H1 (cell line): Measurements from ENCODE around the gene CALY. TPM values are rescaled to one million over a fixed set of nuclear protein-coding genes. Genes with fewer than 3 reads are reported as not detected.
A peak's percentile ranks its signal among the peaks of the same experiment; 100 is the strongest.

Experiments used
- CTCF ChIA-PET: fragments of 300-600 bp; sonication (Branson Sonifier 250); formaldehyde crosslinking; loops from one replicate; lab custom pipeline; 2021; ENCODE audit not compliant: partially characterized antibody; lab: Charles Lee
- POLR2A ChIA-PET: fragments of 300-600 bp; sonication (Branson Sonifier 250); formaldehyde crosslinking; loops from one replicate; lab custom pipeline; 2021; ENCODE audit warnings: inconsistent platforms; ENCODE audit not compliant: partially characterized antibody; lab: Charles Lee
- DNase-seq, 2 experiments: peaks; one replicate each; pipeline versions ENCODE4 v3.0.0 to v3.0.0-alpha.2; 2010 to 2022; ENCODE audit warnings: low spot score in 2 of 2, low read depth in 1 of 2, mixed read lengths in 1 of 2
- FAIRE-seq: peaks from 2 replicates; lab custom pipeline; 2011; peaks lifted over from hg19 to GRCh38; lab: Jason Lieb, UNC
- H2AFZ ChIP-seq: 2 replicates; pipeline ENCODE4 v1.8.1; 2012; ENCODE audit warnings: low read length, inconsistent platforms
- H2AK5ac ChIP-seq: 2 replicates; pipeline ENCODE4 v1.6.1; 2013; ENCODE audit warnings: low read depth, low read length
- H2BK120ac ChIP-seq: replicated peaks from 2 replicates; pipeline ENCODE3; 2013; ENCODE audit warnings: low read depth, low read length, inconsistent platforms
- H2BK12ac ChIP-seq: 2 replicates; pipeline ENCODE4 v1.6.1; 2013; ENCODE audit warnings: low read depth, low read length
- H2BK15ac ChIP-seq: 2 replicates; pipeline ENCODE4 v1.6.1; 2013; ENCODE audit warnings: low read length
- H2BK20ac ChIP-seq: 2 replicates; pipeline ENCODE4 v1.6.1; 2013; ENCODE audit warnings: low read length
- H2BK5ac ChIP-seq: 2 replicates; pipeline ENCODE4 v1.6.1; 2013; ENCODE audit warnings: low read depth, low read length
- H3K14ac ChIP-seq: 2 replicates; pipeline ENCODE4 v1.6.1; 2013; ENCODE audit warnings: inconsistent platforms; ENCODE audit not compliant: insufficient read length
- H3K18ac ChIP-seq: 2 replicates; pipeline ENCODE4 v1.6.1; 2013; ENCODE audit warnings: low read length; ENCODE audit errors: extremely low read depth
- H3K23ac ChIP-seq: 2 replicates; pipeline ENCODE4 v1.6.1; 2013; ENCODE audit warnings: inconsistent platforms; ENCODE audit not compliant: insufficient read length
- H3K23me2 ChIP-seq: 2 replicates; pipeline ENCODE4 v1.6.1; 2013; ENCODE audit warnings: low read depth, low read length
- H3K27ac ChIP-seq: 2 replicates; pipeline ENCODE4 v1.6.1; 2011; ENCODE audit warnings: low read depth, low read length, inconsistent platforms
- H3K27me3 ChIP-seq, 4 experiments: replicated peaks in 1 of 4; 1 replicate in 1 of 4; 2 replicates in 3 of 4; pipeline versions ENCODE4 v1.6.1 to v1.8.1; 2011 to 2013; ENCODE audit warnings: low read length in 3 of 4, mild to moderate bottlenecking in 3 of 4, inconsistent platforms in 2 of 4, mixed read lengths in 2 of 4, moderate library complexity in 1 of 4; ENCODE audit not compliant: control insufficient read depth in 3 of 4, insufficient read depth in 3 of 4; ENCODE audit errors: extremely low read depth in 1 of 4
- H3K36me3 ChIP-seq, 4 experiments: 2 replicates each; pipeline versions ENCODE4 v1.6.1 to v1.8.1; 2011 to 2013; ENCODE audit warnings: mild to moderate bottlenecking in 4 of 4, low read length in 3 of 4, moderate library complexity in 2 of 4, control low read depth in 1 of 4, inconsistent platforms in 1 of 4; ENCODE audit not compliant: insufficient read depth in 4 of 4, control insufficient read depth in 2 of 4
- H3K4ac ChIP-seq: replicated peaks from 2 replicates; pipeline ENCODE3; 2013; ENCODE audit warnings: low read length, low read depth, mixed read lengths, inconsistent platforms; ENCODE audit not compliant: insufficient read length
- H3K4me1 ChIP-seq, 4 experiments: replicated peaks in 1 of 4; 1 replicate in 1 of 4; 2 replicates in 3 of 4; pipeline versions ENCODE4 v1.6.1 to v1.8.1; 2011 to 2013; ENCODE audit warnings: low read length in 3 of 4, inconsistent platforms in 2 of 4, mixed read lengths in 1 of 4; ENCODE audit not compliant: insufficient read depth in 4 of 4, control insufficient read depth in 3 of 4
- H3K4me2 ChIP-seq, 2 experiments: 2 replicates each; pipeline versions ENCODE4 v1.6.1 to v1.8.1; 2011 to 2013; ENCODE audit warnings: low read depth in 2 of 2, low read length in 2 of 2, control low read depth in 1 of 2, inconsistent platforms in 1 of 2, mild to moderate bottlenecking in 1 of 2; ENCODE audit not compliant: insufficient read depth in 1 of 2
- H3K4me3 ChIP-seq, 4 experiments: fragments of 200-600, 300-600 bp in 1 of 4; sonication (generic), shearing (Covaris generic), sonication (Bioruptor Twin) in 1 of 4; 2 replicates each; pipeline versions ENCODE4 v1.5.1 to v1.8.1; 2011 to 2016; ENCODE audit warnings: low read length in 4 of 4, low read depth in 3 of 4, control low read depth in 2 of 4, inconsistent platforms in 2 of 4, mild to moderate bottlenecking in 2 of 4, mixed read lengths in 1 of 4, moderate library complexity in 1 of 4; ENCODE audit not compliant: insufficient read depth in 2 of 4; ENCODE audit errors: extremely low read depth in 1 of 4
- H3K56ac ChIP-seq: replicated peaks from 2 replicates; pipeline ENCODE3; 2013; ENCODE audit warnings: low read depth, mild to moderate bottlenecking, mixed read lengths, low read length, inconsistent platforms; ENCODE audit not compliant: insufficient read length
- H3K79me1 ChIP-seq: 2 replicates; pipeline ENCODE4 v1.6.1; 2013; ENCODE audit warnings: low read depth, low read length, control low read depth
- H3K79me2 ChIP-seq, 2 experiments: 2 replicates each; pipeline versions ENCODE4 v1.6.1 to v1.8.1; 2012 to 2013; ENCODE audit warnings: low read length in 2 of 2, mild to moderate bottlenecking in 2 of 2, inconsistent platforms in 1 of 2; ENCODE audit not compliant: insufficient read depth in 2 of 2, control insufficient read depth in 1 of 2
- H3K9ac ChIP-seq, 4 experiments: replicated peaks in 1 of 4; 1 replicate in 1 of 4; 2 replicates in 3 of 4; pipeline versions ENCODE4 v1.6.1 to v1.8.1; 2011 to 2013; ENCODE audit warnings: low read depth in 3 of 4, low read length in 3 of 4, control low read depth in 2 of 4, mild to moderate bottlenecking in 2 of 4, moderate library complexity in 2 of 4, inconsistent platforms in 1 of 4; ENCODE audit errors: extremely low read depth in 1 of 4
- H3K9me3 ChIP-seq, 2 experiments: 2 replicates each; pipeline versions ENCODE4 v1.6.1 to v1.8.1; 2012 to 2013; ENCODE audit warnings: mild to moderate bottlenecking in 2 of 2, moderate library complexity in 2 of 2, control low read depth in 1 of 2, inconsistent platforms in 1 of 2, low read depth in 1 of 2, low read length in 1 of 2, mixed read lengths in 1 of 2; ENCODE audit not compliant: insufficient read depth in 2 of 2
- H4K20me1 ChIP-seq, 2 experiments: replicated peaks in 1 of 2; 2 replicates each; pipeline versions ENCODE3 to v1.8.1; 2011 to 2013; ENCODE audit warnings: inconsistent platforms in 2 of 2, low read length in 2 of 2, mild to moderate bottlenecking in 1 of 2; ENCODE audit not compliant: insufficient read depth in 2 of 2, control insufficient read depth in 1 of 2
- H4K5ac ChIP-seq: 2 replicates; pipeline ENCODE4 v1.6.1; 2013; ENCODE audit warnings: low read length, low read depth, mixed read lengths, inconsistent platforms; ENCODE audit not compliant: insufficient read length
- H4K8ac ChIP-seq: 2 replicates; pipeline ENCODE4 v1.8.0; 2013; ENCODE audit warnings: mild to moderate bottlenecking, moderate library complexity, low read length, inconsistent platforms; ENCODE audit not compliant: insufficient read depth; ENCODE audit errors: extremely low read depth
- H4K91ac ChIP-seq: replicated peaks from 2 replicates; pipeline ENCODE3; 2013; ENCODE audit warnings: low read length, mixed read lengths, inconsistent platforms; ENCODE audit not compliant: insufficient read length
- ASH2L ChIP-seq: fragments of 200-600, 300-600 bp; sonication (generic); IDR thresholded peaks from one replicate; pipeline ENCODE4 v1.7.1; 2017; ENCODE audit warnings: low read length
- CEBPB ChIP-seq: IDR thresholded peaks from 2 replicates; pipeline ENCODE4 v1.6.1; 2012; ENCODE audit warnings: low read depth, low read length
- CTBP2 ChIP-seq: IDR thresholded peaks from 2 replicates; pipeline ENCODE4 v1.7.0; 2011; ENCODE audit warnings: borderline replicate concordance, mild to moderate bottlenecking, moderate library complexity, mixed read lengths, low read length; ENCODE audit not compliant: insufficient read depth, insufficient read length
- EZH2 ChIP-seq: fragments of 200-600 bp; sonication (generic); IDR thresholded peaks from 2 replicates; pipeline ENCODE4 v1.7.1; 2012; ENCODE audit warnings: low read depth, mild to moderate bottlenecking, moderate library complexity, low read length, inconsistent platforms; ENCODE audit not compliant: severe bottlenecking
- FOSL1 ChIP-seq: IDR thresholded peaks from 2 replicates; pipeline ENCODE4 v1.6.1; 2011; ENCODE audit warnings: mild to moderate bottlenecking, low read depth, low read length, moderate library complexity; ENCODE audit not compliant: insufficient read depth
- GABPA ChIP-seq: IDR thresholded peaks from 2 replicates; pipeline ENCODE4 v1.6.1; 2011; ENCODE audit warnings: mild to moderate bottlenecking, low read length, moderate library complexity, borderline replicate concordance; ENCODE audit not compliant: insufficient read depth
- HDAC2 ChIP-seq, 2 experiments: fragments of 300-600 bp in 1 of 2; sonication (generic) in 1 of 2; IDR thresholded peaks; 2 replicates each; pipeline ENCODE4 v1.6.1; 2011 to 2012; ENCODE audit warnings: low read depth in 2 of 2, low read length in 2 of 2, mild to moderate bottlenecking in 2 of 2, moderate library complexity in 2 of 2, borderline replicate concordance in 1 of 2, inconsistent platforms in 1 of 2
- NRF1 ChIP-seq: IDR thresholded peaks from 2 replicates; pipeline ENCODE4 v1.6.1; 2011; ENCODE audit warnings: mild to moderate bottlenecking, low read depth, low read length, improper control_type of control experiment
- SIRT6 ChIP-seq: IDR thresholded peaks from one replicate; pipeline ENCODE4 v1.7.1; 2012; ENCODE audit warnings: low read length, inconsistent platforms
- SIX5 ChIP-seq: IDR thresholded peaks from 2 replicates; pipeline ENCODE4 v1.6.1; 2011; ENCODE audit warnings: mild to moderate bottlenecking, low read depth, low read length
- SP2 ChIP-seq: IDR thresholded peaks from 2 replicates; pipeline ENCODE4 v1.6.1; 2012; ENCODE audit warnings: mild to moderate bottlenecking, low read length, inconsistent platforms
- WGBS, 2 experiments: shearing (Covaris generic) in 1 of 2; methylation state at CpG; one replicate each; pipeline versions ENCODE4 v1.1.6 to v1.1.7; 2013 to 2015; ENCODE audit warnings: low lambda C conversion rate in 2 of 2, mixed read lengths in 2 of 2, inconsistent platforms in 1 of 2, low coverage in 1 of 2, missing lambda C conversion rate in 1 of 2; ENCODE audit not compliant: insufficient replicate concordance in 2 of 2, insufficient coverage in 1 of 2, insufficient read length in 1 of 2; ENCODE audit errors: extremely low coverage in 1 of 2, missing lambda C conversion rate in 1 of 2; 5-methylcytosine and 5-hydroxymethylcytosine counted together
- polyA plus RNA-seq, 7 experiments: library from polyadenylated mRNA; depleted of rRNA in 3 of 7; stranded (reverse) in 5 of 7; unstranded in 2 of 7; fragments of >200 nt in 5 of 7; fragments of 200-250 nt in 2 of 7; gene quantifications; 1 replicate in 5 of 7; 2 replicates in 1 of 7; 4 replicates in 1 of 7; pipeline versions ENCODE4 v1.2.1 to v1.2.3, GENCODE V29; 2011 to 2013; ENCODE audit warnings: missing spikeins in 2 of 7, mixed read lengths in 2 of 7
- total RNA-seq: library from RNA; stranded (reverse); fragmentation: NEBNext Ultra II Directional; extraction: Animal tissue kit (Norgen Biotek cat#: 25700); gene quantifications from 2 replicates; pipeline ENCODE4 v1.2.1, GENCODE V29; 2021
- TF ChIP-seq, protein P1 (sequence below): IDR thresholded peaks from 2 replicates; pipeline ENCODE4 v1.6.1; 2012; ENCODE audit warnings: low read length, inconsistent platforms

Gene CALY
- total and polyA plus RNA-seq, 2 of the 8 experiments (the other 6 are each of a cell fraction or from before 2014, with no cell fraction given), result 1.3 to 1.5 TPM

DNA sequence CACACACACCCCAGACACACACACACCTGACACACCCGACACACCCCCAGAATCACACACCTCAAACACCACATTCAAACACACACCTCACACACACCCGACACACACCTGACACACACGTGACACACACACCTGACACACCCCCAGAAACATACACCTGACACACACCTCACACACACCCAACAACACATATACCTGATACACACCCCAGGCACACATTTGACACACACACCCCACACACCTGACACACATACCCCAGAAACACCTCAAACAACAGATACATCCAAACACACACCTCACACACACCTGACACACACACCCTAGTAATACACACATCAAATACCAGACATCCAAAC is 652 bp upstream of the CALY start:
- H3K4me3 ChIP-seq, result no peak overlapping the region
- H3K14ac ChIP-seq, result no peak overlapping the region
- ChIA-PET CTCF (no interaction called here), POLR2A (interaction anchor here (0.8 to 2.5 kb wide), 4 partner anchors 10 to 20 kb away, joined by 3 to 8 read pairs (median 6); partner anchors contain the start of genes FUOM and PRAP1)
- H4K5ac ChIP-seq, result no peak overlapping the region
- no peak overlapping the region for H3K27ac ChIP-seq
- H3K56ac ChIP-seq, result peak overlapping the region; percentile 90
- peak overlapping the region; percentile 50; the same call in 1 of the 2 replicates for H2BK12ac ChIP-seq
- H4K8ac ChIP-seq, result no peak overlapping the region
- no peaks in the 10 kb centered on the region for H3K79me2 ChIP-seq
- no peak overlapping the region for H2BK20ac ChIP-seq
- peak overlapping the region; percentile 92; the same call in 1 of the 2 replicates for H2BK15ac ChIP-seq
- peak; percentile 7 for FAIRE-seq
- H3K9ac ChIP-seq, result no peak overlapping the region
- WGBS, 2 experiments, result 83% methylated on average over 3 of the region's 3 CpGs; no CpG with 5 or more reads in 1 of the 2 experiments
- H3K79me1 ChIP-seq, result no peaks in the 10 kb centered on the region
- no peak overlapping the region for H3K4me2 ChIP-seq
- no peak overlapping the region for H3K18ac ChIP-seq
- H3K27me3 ChIP-seq, result peaks cover 27 to 55% (median 51%) of the 10 kb centered on the region in 4 experiments
- H4K91ac ChIP-seq, result no peak overlapping the region
- H3K23me2 ChIP-seq, result peaks cover 32% of the 10 kb centered on the region; the same call in 1 of the 2 replicates
- DNase-seq, result no peak
- peaks cover 0 to 12% of the 10 kb centered on the region in 2 experiments; a peak in 1 of 4 replicates for H3K9me3 ChIP-seq
- H2BK120ac ChIP-seq, result no peak overlapping the region
- H2BK5ac ChIP-seq, result no peak overlapping the region
- H2AFZ ChIP-seq, result no peak overlapping the region
- H3K36me3 ChIP-seq, result no peaks in the 10 kb centered on the region; a peak in 1 of 8 replicates
- peaks cover 0 to 20% of the 10 kb centered on the region in 2 experiments for H4K20me1 ChIP-seq
- no peak overlapping the region for H3K23ac ChIP-seq
- peaks cover 0 to 18% (median 4%) of the 10 kb centered on the region in 4 experiments; a peak in 5 of 7 replicates for H3K4me1 ChIP-seq
- H3K4ac ChIP-seq, result no peak overlapping the region
- H2AK5ac ChIP-seq, result peak overlapping the region; percentile 82; the same call in 1 of the 2 replicates
- TF ChIP-seq, protein P1, sequence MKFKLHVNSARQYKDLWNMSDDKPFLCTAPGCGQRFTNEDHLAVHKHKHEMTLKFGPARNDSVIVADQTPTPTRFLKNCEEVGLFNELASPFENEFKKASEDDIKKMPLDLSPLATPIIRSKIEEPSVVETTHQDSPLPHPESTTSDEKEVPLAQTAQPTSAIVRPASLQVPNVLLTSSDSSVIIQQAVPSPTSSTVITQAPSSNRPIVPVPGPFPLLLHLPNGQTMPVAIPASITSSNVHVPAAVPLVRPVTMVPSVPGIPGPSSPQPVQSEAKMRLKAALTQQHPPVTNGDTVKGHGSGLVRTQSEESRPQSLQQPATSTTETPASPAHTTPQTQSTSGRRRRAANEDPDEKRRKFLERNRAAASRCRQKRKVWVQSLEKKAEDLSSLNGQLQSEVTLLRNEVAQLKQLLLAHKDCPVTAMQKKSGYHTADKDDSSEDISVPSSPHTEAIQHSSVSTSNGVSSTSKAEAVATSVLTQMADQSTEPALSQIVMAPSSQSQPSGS, result no peak
- no peak for TF ChIP-seq ASH2L
- no peak for TF ChIP-seq NRF1
- TF ChIP-seq GABPA, result no peak
- no peak for TF ChIP-seq CEBPB
- no peak for TF ChIP-seq SIRT6
- no peak for TF ChIP-seq FOSL1
- TF ChIP-seq CTBP2, result no peak
- TF ChIP-seq EZH2, result no peak
- no peak for TF ChIP-seq SP2
- no peak for TF ChIP-seq SIX5
- no peak for TF ChIP-seq HDAC2 (IDR thresholded peaks at IDR 0.05; ENCODE audit: borderline replicate concordance in 1 of 2, low read depth in 2 of 2, low read length in 2 of 2)
